Mammary epithelial cell (primary cell): ENCODE results near the gene ULK4.

Source experiments
- EZH2 ChIP-seq: IDR thresholded peaks from 2 replicates; pipeline ENCODE4 v1.6.1; 2012; ENCODE audit warnings: low read length, inconsistent platforms, borderline replicate concordance
- TF ChIP-seq, protein P1 (sequence below), 2 donors: IDR thresholded peaks in 1 of 2; conservative IDR thresholded peaks in 1 of 2; 2 replicates each; pipeline ENCODE4 v1.5.1; 2011 to 2012; ENCODE audit warnings: inconsistent platforms in 2 of 2, low read length in 2 of 2, mild to moderate bottlenecking in 2 of 2, control low read depth in 1 of 2, low read depth in 1 of 2; ENCODE audit not compliant: insufficient read depth in 1 of 2; ENCODE audit errors: extremely low read depth in 1 of 2

DNA sequence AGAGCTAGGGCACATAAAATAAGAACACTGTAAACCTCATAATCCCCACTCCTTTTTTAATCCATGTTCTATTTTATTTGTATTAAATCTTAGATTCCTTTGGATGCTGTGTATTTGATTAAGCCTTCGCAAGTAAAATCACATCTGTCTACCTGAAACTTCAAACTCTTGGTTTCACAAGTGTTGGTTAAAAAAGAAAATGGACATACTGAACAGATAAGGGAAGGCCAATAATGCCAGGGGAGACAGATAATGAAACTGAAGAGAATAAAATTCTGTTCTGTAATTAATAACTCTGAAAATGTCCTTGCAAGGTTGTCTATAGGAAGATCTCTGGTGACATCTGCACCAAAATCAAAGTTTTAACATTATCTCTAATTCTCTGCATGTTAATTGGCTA is 114.2 kb downstream of the ULK4 start:
- TF ChIP-seq, protein P1, sequence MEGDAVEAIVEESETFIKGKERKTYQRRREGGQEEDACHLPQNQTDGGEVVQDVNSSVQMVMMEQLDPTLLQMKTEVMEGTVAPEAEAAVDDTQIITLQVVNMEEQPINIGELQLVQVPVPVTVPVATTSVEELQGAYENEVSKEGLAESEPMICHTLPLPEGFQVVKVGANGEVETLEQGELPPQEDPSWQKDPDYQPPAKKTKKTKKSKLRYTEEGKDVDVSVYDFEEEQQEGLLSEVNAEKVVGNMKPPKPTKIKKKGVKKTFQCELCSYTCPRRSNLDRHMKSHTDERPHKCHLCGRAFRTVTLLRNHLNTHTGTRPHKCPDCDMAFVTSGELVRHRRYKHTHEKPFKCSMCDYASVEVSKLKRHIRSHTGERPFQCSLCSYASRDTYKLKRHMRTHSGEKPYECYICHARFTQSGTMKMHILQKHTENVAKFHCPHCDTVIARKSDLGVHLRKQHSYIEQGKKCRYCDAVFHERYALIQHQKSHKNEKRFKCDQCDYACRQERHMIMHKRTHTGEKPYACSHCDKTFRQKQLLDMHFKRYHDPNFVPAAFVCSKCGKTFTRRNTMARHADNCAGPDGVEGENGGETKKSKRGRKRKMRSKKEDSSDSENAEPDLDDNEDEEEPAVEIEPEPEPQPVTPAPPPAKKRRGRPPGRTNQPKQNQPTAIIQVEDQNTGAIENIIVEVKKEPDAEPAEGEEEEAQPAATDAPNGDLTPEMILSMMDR (conservative IDR thresholded peaks at IDR 0.05 in 1 of 2, IDR thresholded peaks at IDR 0.05 in 1 of 2; ENCODE audit: extremely low read depth in 1 of 2, insufficient read depth in 1 of 2, low read depth in 1 of 2, low read length in 2 of 2): no peak
- no peak for TF ChIP-seq EZH2
